Vagina (tissue), 2 donors: ENCODE measurements around the gene EXD3.

Source experiments
- CTCF ChIP-seq, 3 experiments: fragments of 450-650 bp in 2 of 3; fragments of 200-600 bp in 1 of 3; sonication (generic) in 1 of 3; IDR thresholded peaks; one replicate each; pipeline ENCODE4 v1.5.1; 2017 to 2019; ENCODE audit warnings: antibody characterized with exemption in 3 of 3, mild to moderate bottlenecking in 2 of 3, moderate library complexity in 2 of 3
- POLR2A ChIP-seq, 2 donors: fragments of 450-650 bp; IDR thresholded peaks; one replicate each; pipeline ENCODE4 v1.6.1; 2017; ENCODE audit warnings: antibody characterized with exemption in 2 of 2, mild to moderate bottlenecking in 2 of 2, moderate library complexity in 2 of 2

DNA sequence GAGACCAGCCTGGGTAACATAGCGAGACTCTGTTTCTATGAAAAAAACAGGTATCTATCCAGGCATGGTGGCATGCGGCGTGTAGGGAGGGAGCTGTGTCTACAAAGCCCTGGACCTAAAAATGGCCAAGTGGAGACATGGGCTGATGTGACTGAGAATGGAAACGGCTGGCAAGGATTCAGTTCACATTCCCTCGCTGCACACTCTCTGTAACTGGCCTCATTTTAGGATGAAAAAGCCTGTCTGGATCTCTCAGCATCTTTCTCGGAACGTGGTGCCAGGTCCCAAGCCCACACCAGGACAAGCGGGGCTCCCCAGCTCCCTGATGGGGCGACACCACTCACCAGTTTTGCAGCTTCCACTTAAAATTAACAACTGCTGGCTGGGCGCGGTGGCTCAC is 13.4 kb downstream of the EXD3 start:
- TF ChIP-seq CTCF (IDR thresholded peaks at IDR 0.05) (no peak), POLR2A (IDR thresholded peaks at IDR 0.05) (no peak)
